IMR-90 (cell line): ENCODE data around the gene RNF213. TPM values are rescaled to one million over a fixed set of nuclear protein-coding genes. Genes with fewer than 3 reads are reported as not detected.

ENCODE experiments used
- ATAC-seq: fragments of 200-7000 bp; cut with Tn5 transposase; 2 replicates; pipeline ENCODE4 v1.9.1; 2020; ENCODE audit warnings: low read depth, mild to moderate bottlenecking, moderate library complexity
- BruUV-seq: library from RNA; stranded (reverse); fragments of 400-500 nt; replicated peaks from 2 replicates; lab custom pipeline; 2021; lab: Mats Ljungman, UMichigan
- CTCF ChIA-PET: fragments of 300-600 bp; formaldehyde crosslinking; extraction: SDS; loops from one replicate; lab custom pipeline; 2021; ENCODE audit warnings: antibody characterized with exemption; lab: Yijun Ruan, JAX
- POLR2A ChIA-PET: fragments of 300-600 bp; sonication (Branson Sonifier 250); formaldehyde crosslinking; loops from one replicate; lab custom pipeline; 2022; ENCODE audit warnings: antibody characterized with exemption; ENCODE audit not compliant: unreplicated experiment; lab: Charles Lee
- DNase-seq: peaks from one replicate; pipeline ENCODE4 v3.0.0; 2013
- H2AFZ ChIP-seq: replicated peaks from 2 replicates; pipeline ENCODE3; 2013; ENCODE audit warnings: low read length, mild to moderate bottlenecking; ENCODE audit not compliant: poor library complexity
- H2AK5ac ChIP-seq: 2 replicates; pipeline ENCODE4 v1.6.1; 2013; ENCODE audit warnings: low read depth, low read length, inconsistent platforms
- H2AK9ac ChIP-seq: replicated peaks from 2 replicates; pipeline ENCODE3; 2013; ENCODE audit warnings: mild to moderate bottlenecking, low read depth, low read length, moderate library complexity; ENCODE audit not compliant: poor library complexity
- H2BK120ac ChIP-seq: 2 replicates; pipeline ENCODE4 v1.6.1; 2013; ENCODE audit warnings: low read depth, low read length, inconsistent platforms
- H2BK15ac ChIP-seq: 3 replicates; pipeline ENCODE4 v1.6.1; 2013; ENCODE audit warnings: low read depth, low read length, inconsistent platforms
- H2BK20ac ChIP-seq: 2 replicates; pipeline ENCODE4 v1.6.1; 2013; ENCODE audit warnings: low read depth, mild to moderate bottlenecking, inconsistent platforms, low read length, moderate library complexity
- H2BK5ac ChIP-seq: 2 replicates; pipeline ENCODE4 v1.6.1; 2013; ENCODE audit warnings: mild to moderate bottlenecking, low read depth, low read length, inconsistent platforms; ENCODE audit not compliant: poor library complexity, severe bottlenecking
- H3K14ac ChIP-seq: replicated peaks from 2 replicates; pipeline ENCODE4 v1.6.1; 2013; ENCODE audit warnings: low read depth, low read length, inconsistent platforms
- H3K18ac ChIP-seq: 2 replicates; pipeline ENCODE4 v1.6.1; 2013; ENCODE audit warnings: low read depth, low read length, control low read depth
- H3K23ac ChIP-seq: 2 replicates; pipeline ENCODE4 v1.6.1; 2013; ENCODE audit warnings: low read depth, low read length, inconsistent platforms
- H3K27ac ChIP-seq: 2 replicates; pipeline ENCODE4 v1.5.1; 2013; ENCODE audit warnings: mild to moderate bottlenecking, control low read depth, low read length; ENCODE audit not compliant: insufficient read depth
- H3K27me3 ChIP-seq: 2 replicates; pipeline ENCODE4 v1.6.1; 2013; ENCODE audit warnings: low read length; ENCODE audit not compliant: control insufficient read depth, insufficient read depth
- H3K36me3 ChIP-seq: 2 replicates; pipeline ENCODE4 v1.6.1; 2013; ENCODE audit warnings: low read length, mixed read lengths; ENCODE audit not compliant: control insufficient read depth, insufficient read depth
- H3K4ac ChIP-seq: 2 replicates; pipeline ENCODE4 v1.6.1; 2013; ENCODE audit warnings: low read depth, low read length, inconsistent platforms
- H3K4me1 ChIP-seq: 2 replicates; pipeline ENCODE4 v1.6.1; 2013; ENCODE audit warnings: low read length, mixed read lengths; ENCODE audit not compliant: control insufficient read depth, insufficient read depth
- H3K4me2 ChIP-seq: 2 replicates; pipeline ENCODE4 v1.6.1; 2013; ENCODE audit warnings: low read depth, mild to moderate bottlenecking, control low read depth, low read length, moderate library complexity
- H3K4me3 ChIP-seq: 2 replicates; pipeline ENCODE4 v1.5.1; 2013; ENCODE audit warnings: low read depth, mild to moderate bottlenecking, control low read depth, low read length, moderate library complexity; ENCODE audit not compliant: insufficient read depth
- H3K56ac ChIP-seq: 2 replicates; pipeline ENCODE4 v1.6.1; 2013; ENCODE audit warnings: low read length, inconsistent platforms; ENCODE audit not compliant: insufficient read depth; ENCODE audit errors: extremely low read depth
- H3K79me1 ChIP-seq, 2 experiments: 2 replicates each; pipeline ENCODE4 v1.6.1; 2013; ENCODE audit warnings: low read length in 2 of 2, inconsistent platforms in 1 of 2, low read depth in 1 of 2
- H3K9ac ChIP-seq: 2 replicates; pipeline ENCODE4 v1.6.1; 2013; ENCODE audit warnings: low read depth, low read length, control low read depth
- H3K9me1 ChIP-seq: 2 replicates; pipeline ENCODE4 v1.6.1; 2013; ENCODE audit warnings: low read length, inconsistent platforms; ENCODE audit not compliant: insufficient read depth
- H3K9me3 ChIP-seq: 2 replicates; pipeline ENCODE4 v1.6.1; 2013; ENCODE audit warnings: low read length; ENCODE audit not compliant: control insufficient read depth, insufficient read depth
- H4K20me1 ChIP-seq: 2 replicates; pipeline ENCODE4 v1.6.1; 2013; ENCODE audit warnings: low read length, inconsistent platforms; ENCODE audit not compliant: insufficient read depth
- H4K5ac ChIP-seq: 2 replicates; pipeline ENCODE4 v1.6.1; 2013; ENCODE audit warnings: mild to moderate bottlenecking, low read depth, low read length, control low read depth
- H4K8ac ChIP-seq, 2 experiments: 2 replicates each; pipeline ENCODE4 v1.6.1; 2013; ENCODE audit warnings: low read depth in 2 of 2, low read length in 2 of 2, control low read depth in 1 of 2, inconsistent platforms in 1 of 2
- H4K91ac ChIP-seq: 2 replicates; pipeline ENCODE4 v1.6.1; 2013; ENCODE audit warnings: low read depth, low read length, inconsistent platforms; ENCODE audit not compliant: insufficient read depth
- CHD1 ChIP-seq: IDR thresholded peaks from 2 replicates; pipeline ENCODE4 v1.6.1; 2012; ENCODE audit warnings: low read depth, low read length, improper control_type of control experiment
- CTCF ChIP-seq: conservative IDR thresholded peaks from 2 replicates; pipeline ENCODE4 v1.5.1; 2012; ENCODE audit warnings: mild to moderate bottlenecking, low read depth, low read length, improper control_type of control experiment
- NFE2L2 ChIP-seq: fragments of 150-350 bp; IDR thresholded peaks from 2 replicates; pipeline ENCODE4 v1.6.1; 2016; ENCODE audit warnings: low read depth, mild to moderate bottlenecking, low read length
- POLR2A ChIP-seq: IDR thresholded peaks from 2 replicates; pipeline ENCODE4 v1.6.1; 2012; ENCODE audit warnings: mild to moderate bottlenecking, low read depth, low read length
- RFX5 ChIP-seq: IDR thresholded peaks from 2 replicates; pipeline ENCODE4 v1.8.0; 2012; ENCODE audit warnings: low read depth, mild to moderate bottlenecking, low read length, moderate library complexity
- WGBS, 2 experiments: methylation state at CpG; one replicate each; pipeline versions ENCODE4 v1.1.5 to v1.1.7; 2013; ENCODE audit warnings: missing lambda C conversion rate in 2 of 2; ENCODE audit not compliant: insufficient read length in 1 of 2; ENCODE audit errors: extremely low coverage in 2 of 2; 5-methylcytosine and 5-hydroxymethylcytosine counted together
- dilution Hi-C: fragments of 300-500 bp; cut with HindIII; formaldehyde crosslinking; loops from one replicate; pipeline ENCODE4 v1.14.3; 2018; ENCODE audit warnings: low sequenced_read_pairs; ENCODE audit not compliant: unreplicated experiment
- in situ Hi-C: fragments of 300-500 bp; cut with MboI; formaldehyde crosslinking; loops from 3 replicates; pipeline ENCODE4 v1.14.3; 2019; ENCODE audit warnings: low sequenced_read_pairs, inconsistent platforms, mixed read lengths
- intact Hi-C: fragments of 100-400 bp; cut with micrococcal nuclease; formaldehyde crosslinking; loops from 2 replicates; pipeline ENCODE4 v1.10.0; 2022
- polyA plus RNA-seq, 3 experiments: library from polyadenylated mRNA; depleted of rRNA; stranded (reverse); fragments of >200 nt; gene quantifications; 2 replicates each; pipeline ENCODE4 v1.2.3, GENCODE V29; 2012; ENCODE audit warnings: low replicate concordance in 1 of 3
- total RNA-seq: library from RNA; depleted of rRNA; stranded (reverse); fragments of >200 nt; gene quantifications from 2 replicates; pipeline ENCODE4 v1.2.3, GENCODE V29; 2012

Gene RNF213
- total and polyA plus RNA-seq, 2 of the 4 experiments (the other 2 are of a cell fraction) = 23.4 to 36.0 TPM

DNA sequence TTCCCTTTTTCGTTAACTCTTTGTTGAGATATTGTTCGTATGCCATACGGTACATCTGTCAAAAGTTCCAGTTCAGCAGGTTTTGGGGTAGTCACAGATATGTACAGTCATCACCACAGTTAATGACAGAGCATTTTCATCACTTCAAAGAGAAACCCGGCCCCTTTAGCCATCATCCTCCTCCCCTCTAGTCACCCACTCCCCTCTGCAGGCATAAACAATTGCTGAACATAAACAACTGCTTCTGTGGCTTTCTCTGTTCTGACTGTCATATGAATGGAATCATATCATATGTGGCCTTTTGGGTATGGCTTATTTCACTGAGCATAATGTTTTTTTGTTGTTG is 59.3 kb downstream of the RNF213 start:
- peak; percentile 76 for ATAC-seq
- CTCF ChIA-PET = interaction anchor here (0.9 kb wide), 1 partner anchor 24 kb away, joined by 3 read pairs; no protein-coding TSS in a partner anchor

More for the DNA sequence above, 59.3 kb downstream of the RNF213 start:
- Histone ChIP-seq H2BK120ac (no peak overlapping the region), H3K4me3 (no peak overlapping the region), H3K9ac (no peak overlapping the region), H2BK5ac (no peak overlapping the region), H4K5ac (no peak overlapping the region), H4K8ac (no peak overlapping the region), H2AK5ac (no peak overlapping the region), H3K27ac (no peak overlapping the region), H4K20me1 (peaks cover 10% of the 10 kb centered on the region; the same call in 1 of the 2 replicates), H3K9me3 (no peaks in the 10 kb centered on the region), H3K4me2 (no peak overlapping the region), H3K56ac (no peak overlapping the region), H3K9me1 (peaks cover 3% of the 10 kb centered on the region; the same call in 1 of the 2 replicates), H3K79me1 (peaks cover 0 to 20% of the 10 kb centered on the region in 2 experiments; a peak in 1 of 4 replicates), H3K23ac (no peak overlapping the region), H3K4me1 (no peaks in the 10 kb centered on the region), H2BK15ac (no peak overlapping the region), H2AK9ac (no peak overlapping the region), H3K27me3 (no peaks in the 10 kb centered on the region), H3K18ac (no peak overlapping the region), H2AFZ (no peak overlapping the region), H3K36me3 (peaks cover 56% of the 10 kb centered on the region), H2BK20ac (no peak overlapping the region), H3K4ac (no peak overlapping the region), H4K91ac (no peak overlapping the region), H3K14ac (no peak overlapping the region; the same call in 1 of the 2 replicates)
- intact Hi-C loops (no loop called here), in situ Hi-C loops (no loop called here), dilution Hi-C loops (no loop called here)
- no TSS peak for BruUV-seq
- peak; percentile 53 for DNase-seq
- POLR2A ChIA-PET = no interaction called here
- TF ChIP-seq CHD1 (no peak), POLR2A (no peak), NFE2L2 (peak; percentile 72), RFX5 (no peak), CTCF (no peak)
- WGBS, 2 experiments = no CpG with 5 or more reads among the region's 4 CpGs
